HG03039 (cell line): Measurements from ENCODE around the gene B9D2.
A peak's percentile ranks its signal among the peaks of the same experiment; 100 is the strongest.

Experiments used
- ATAC-seq: cut with Tn5 transposase; IDR thresholded peaks from one replicate; pipeline ENCODE4 v1.9.1; 2021; ENCODE audit warnings: mild to moderate bottlenecking, moderate library complexity; ENCODE audit not compliant: unreplicated experiment

The B9D2 gene

DNA sequence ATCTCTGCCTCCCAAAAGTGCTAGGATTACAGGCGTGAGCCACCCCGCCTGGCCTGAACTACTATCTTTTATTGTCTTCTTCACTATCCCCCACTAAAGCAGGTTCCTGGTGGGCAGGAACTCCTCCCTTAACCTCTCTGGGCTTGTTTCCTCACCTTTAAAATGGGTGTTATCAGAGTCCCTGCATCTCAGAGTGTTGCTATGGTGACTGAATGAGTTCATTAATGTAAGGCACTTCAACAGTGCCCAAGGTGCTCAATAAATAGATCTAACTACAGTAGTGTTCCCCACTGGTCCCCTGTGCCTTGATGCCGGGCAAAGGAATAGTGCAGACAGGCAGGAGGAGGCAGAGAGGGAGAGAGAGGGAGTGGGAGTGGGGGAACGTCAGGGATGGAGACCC lies 33.5 kb downstream of the B9D2 start:
- no peak for ATAC-seq

DNA sequence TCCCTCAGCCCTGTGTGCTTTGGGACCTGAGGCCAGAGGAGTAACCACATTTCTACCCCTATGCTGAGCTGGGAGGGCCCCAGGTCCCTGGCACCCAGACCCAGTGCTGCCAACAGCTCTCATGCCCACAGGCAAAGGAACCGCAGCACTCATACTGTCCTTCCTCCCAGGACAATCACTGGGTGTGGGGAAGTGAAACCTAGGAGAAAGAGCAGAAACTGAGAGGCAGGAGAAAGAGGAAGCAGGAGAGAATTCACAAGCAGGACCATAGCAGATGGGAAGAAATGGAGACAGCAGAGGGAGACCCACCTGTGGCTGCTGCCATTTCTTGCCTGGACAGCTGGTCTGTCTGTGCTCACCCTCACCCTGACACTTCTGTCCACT lies 35.1 kb downstream of the B9D2 start:
- no peak for ATAC-seq

DNA sequence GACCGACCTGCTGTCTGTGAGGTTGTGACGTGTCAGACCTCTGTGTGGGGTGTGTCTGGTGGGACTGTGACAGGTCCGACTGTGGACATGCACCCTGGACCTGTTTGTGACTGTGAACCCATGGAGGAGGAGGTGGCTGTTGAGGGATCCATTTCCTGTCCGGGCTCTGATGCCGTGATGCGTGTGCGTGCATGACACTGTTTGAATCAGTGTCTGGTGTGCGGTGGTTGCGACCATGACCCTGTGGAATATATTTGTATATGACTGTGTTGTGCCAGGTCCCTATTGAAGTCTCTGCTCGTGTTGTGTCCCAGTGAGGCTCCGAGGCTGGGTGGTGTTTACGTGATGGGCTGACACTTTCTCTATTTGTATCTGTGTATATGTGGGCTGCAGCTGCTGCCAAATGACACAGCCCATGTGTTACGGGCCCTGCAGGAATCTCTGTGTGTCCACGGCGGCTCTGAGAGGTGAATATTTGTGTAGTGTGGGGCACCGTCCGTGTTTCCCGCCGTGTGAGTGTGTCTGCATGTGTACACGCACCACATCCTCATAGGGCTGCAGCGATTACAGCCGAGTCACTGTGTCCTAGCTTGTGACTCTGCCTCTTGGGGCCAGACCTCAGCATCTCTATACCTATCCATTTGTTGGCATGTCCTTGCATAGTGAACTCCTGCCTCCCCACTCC lies 35.6 kb downstream of the B9D2 start:
- ATAC-seq = peak; percentile 4

DNA sequence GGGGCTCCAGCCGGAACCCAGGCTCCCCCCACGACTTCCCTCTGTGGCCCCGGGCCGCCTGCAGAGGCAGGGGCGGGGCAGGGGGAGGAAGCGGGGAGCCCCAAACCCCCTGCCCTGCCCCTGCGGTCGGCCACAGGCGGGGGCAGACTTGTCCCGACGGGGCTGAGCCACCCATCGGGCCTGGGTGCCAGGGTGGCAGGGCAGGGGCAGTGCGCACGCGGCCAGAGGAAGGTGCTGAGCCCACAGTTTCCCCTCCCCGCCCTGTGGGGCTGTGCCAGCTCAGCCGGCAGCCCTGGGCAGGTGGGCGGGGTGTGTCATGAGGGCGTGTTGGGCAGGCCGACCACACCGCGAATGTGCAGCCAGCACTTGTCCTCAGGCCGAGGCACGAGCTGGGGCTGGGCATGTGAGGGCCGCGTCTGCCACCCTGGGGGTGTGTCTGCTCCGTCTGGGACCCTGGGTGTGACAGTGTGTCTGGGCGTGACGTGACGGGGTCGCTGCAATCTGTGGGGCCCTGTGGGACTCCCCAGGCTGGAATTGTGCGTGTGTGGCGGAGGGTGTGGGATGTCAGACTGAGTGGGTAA lies 36.3 kb downstream of the B9D2 start:
- ATAC-seq = peak; percentile 41

DNA sequence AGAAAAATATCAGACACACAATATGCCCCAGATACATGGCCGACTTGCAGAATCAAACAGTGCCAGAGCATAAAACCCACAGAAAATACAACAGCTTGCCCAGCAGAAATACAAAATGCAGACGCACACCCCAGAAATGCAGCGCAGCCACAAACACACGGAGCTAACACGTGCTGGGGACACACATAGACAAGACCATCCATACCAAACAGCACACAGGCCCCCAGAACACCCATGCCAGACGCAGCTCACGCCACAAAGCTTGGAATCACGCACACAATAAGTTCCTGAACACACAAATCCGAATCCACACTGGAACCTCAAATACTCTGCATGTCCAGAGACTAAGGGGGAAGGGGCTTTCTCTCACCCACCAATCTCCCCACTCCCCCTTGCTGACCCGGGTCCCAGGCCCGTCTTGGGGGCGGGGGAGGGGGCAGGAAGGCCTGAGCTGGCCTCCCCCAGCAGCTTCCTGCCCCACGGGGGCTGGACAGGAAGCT lies 36.8 kb downstream of the B9D2 start:
- peak; percentile 3 for ATAC-seq

DNA sequence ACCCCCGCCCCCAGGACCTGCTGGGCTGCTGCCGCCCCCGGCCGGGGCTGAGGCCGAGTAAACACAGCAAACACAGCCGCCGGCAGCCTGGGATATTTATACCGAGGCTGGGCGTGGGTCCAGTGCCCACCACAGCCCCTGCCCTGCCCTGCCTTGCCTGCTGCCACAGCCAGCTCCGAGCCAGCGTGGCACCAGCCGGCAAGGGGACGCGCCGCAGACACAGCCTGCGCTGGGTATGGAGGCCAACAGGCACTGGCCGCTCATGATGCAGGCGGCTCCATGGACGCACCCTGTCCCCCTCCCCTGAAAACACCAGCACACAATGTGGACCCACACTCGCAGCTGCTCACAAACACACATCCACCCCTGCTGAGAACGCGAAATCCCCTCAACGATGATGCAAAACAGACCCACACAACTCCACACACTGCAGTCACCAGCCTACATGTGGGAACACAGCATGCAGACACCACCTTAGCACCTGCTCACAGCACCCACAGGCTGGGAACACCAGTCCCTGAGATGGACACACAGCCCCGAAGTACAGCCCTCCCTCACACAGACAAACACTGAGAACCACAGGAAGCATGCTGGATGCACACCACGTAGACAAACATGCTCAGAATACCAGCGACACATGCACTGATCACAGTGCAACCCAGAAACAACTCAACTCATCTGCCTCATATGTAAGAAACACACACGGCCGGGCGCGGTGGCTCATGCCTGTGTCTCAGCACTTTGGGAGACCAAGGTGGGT lies 37.8 kb downstream of the B9D2 start:
- ATAC-seq = no peak

DNA sequence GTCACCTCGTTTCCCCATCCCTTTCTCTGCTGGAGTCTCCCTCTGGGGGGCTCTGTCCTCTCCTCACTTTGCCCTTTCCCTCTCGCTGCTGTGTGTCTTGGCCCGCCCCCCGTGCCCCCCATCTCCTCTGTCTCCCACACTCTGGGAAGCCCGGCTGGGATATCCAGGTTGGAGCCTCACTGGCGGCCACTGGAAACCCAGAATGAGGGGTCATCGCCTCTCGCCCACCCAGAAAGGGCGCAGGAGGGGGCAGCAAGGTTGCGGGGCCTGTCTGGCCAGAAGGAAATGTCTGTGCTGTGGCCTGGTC lies 38.4 kb downstream of the B9D2 start:
- ATAC-seq = no peak

DNA sequence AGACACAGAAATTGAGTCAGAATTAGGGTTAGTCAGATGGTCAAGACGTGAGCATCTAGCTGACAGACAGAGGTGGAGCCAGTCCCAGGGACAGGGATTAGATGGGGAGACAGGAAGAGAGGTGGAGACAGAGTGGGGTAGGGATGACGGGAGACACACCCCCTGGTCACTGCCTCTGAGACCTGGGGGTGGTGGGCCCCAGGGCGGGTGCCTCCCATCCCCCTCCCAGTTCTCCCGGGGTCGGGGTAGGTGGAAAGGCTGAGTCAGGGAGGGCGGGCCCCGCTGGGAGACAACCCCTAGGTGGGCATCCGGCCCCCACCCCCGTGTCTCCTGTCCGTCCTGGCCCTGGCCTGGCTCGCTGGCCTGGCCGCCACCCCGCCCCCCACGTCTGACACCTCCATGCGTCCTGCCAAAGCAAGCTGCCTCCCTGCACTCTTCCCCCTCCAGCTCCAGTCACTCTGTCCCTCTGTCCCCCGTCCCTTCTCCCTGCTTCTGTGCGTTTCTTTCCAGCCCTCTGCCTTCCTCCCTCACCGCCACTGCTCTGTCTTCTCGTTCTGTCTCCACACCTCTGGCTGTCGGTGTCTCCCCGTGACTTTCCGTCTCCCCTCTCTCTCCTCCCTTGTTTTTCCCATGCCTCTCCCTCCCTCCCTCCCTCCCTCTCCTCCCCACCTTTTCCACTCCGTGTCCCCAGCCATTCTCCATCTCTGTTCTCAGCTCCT lies 38.9 kb downstream of the B9D2 start:
- no peak for ATAC-seq

DNA sequence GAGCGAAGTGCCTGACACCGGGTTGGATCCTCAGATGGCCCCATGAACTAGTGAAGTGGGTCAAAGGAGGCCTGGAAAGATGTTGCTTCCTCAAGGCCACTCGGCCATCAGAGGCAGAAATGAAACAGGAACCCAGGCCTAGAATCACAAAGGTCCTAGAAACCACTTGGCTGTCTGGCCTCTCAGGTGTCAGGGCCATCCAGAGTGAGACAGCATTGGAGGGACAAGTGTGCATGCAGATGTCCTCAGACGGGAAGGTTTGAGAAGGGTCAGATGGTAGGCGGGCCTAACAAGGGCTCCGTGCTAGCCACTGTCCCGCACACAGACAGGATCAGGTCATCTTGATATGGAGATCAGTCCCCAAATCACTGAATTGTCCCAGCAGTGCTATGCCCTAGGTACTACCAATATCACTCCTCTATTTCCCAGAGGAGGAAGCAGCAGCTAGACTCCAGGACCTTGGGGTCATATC lies 39.7 kb downstream of the B9D2 start:
- no peak for ATAC-seq

DNA sequence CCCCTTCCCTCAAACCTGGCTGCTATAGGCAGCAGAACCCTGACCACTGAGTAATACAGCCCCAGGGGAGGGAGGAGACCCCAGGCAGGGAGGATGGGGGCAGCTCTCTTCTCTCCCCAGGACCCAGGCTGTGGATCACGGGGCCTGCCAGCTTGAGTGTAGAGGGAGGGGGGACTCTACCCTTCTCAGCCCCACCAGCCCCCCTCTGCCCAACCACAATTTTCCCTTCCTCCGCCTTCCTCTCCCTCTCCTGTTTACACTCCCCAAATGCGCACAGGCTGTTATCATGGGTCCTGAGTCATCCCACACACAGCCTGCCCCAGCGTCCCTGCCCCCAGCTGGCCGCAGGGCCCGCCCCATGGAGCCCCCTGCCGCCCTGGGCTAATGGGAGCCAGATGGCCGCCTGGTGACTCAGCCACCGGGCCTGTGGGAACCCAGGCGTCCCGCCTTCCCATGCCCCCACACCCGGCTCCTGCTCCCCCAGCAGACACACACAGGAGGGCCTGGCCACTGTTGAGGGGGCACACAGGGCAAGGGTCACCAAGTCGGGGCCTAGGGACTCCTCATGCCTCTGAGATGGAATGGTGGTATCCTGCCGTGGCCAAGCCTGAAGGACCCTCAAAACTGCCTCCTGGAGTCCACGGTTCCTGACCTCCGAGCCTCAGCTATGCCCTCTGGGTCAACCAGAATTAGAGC lies 40.4 kb downstream of the B9D2 start:
- ATAC-seq = no peak

DNA sequence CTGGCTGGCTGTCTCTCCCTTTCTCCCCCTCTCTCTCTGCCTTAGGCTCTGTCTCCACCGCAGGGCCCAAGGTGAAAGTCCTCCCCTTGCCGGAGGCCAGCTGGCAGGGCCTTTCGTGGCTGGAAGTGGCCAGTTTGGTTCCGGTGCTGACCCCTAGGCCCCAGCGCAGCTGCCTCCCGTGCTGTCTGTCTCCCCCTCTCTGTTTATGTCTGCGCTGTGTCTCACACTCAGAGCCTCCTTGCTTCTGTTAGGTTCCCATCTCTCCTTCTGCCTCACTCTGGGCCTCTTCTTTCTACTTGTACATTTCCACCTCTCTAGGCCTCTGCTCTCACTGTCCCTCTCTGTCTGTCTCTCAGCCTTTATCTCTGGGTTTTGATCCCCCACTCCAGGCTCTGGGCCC lies 40.9 kb downstream of the B9D2 start:
- no peak for ATAC-seq

DNA sequence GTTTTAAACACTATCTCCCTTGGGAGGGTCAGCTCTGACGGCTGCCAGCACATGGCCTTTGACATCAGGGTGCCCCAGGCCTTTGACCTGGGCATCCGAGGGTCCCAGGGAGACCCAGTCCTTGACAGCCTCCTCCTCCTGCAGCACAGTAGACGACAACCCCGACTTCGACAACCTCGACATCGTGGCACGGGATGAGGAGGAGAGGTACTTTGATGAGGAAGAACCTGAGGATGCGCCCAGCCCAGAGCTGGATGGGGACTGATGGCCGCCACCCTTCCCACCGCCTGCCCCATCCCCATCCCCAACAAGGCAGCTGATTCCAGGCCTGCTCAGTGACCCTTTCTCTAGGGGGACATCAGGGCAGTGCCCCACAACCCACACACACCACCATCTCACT lies 41.5 kb downstream of the B9D2 start:
- no peak for ATAC-seq

DNA sequence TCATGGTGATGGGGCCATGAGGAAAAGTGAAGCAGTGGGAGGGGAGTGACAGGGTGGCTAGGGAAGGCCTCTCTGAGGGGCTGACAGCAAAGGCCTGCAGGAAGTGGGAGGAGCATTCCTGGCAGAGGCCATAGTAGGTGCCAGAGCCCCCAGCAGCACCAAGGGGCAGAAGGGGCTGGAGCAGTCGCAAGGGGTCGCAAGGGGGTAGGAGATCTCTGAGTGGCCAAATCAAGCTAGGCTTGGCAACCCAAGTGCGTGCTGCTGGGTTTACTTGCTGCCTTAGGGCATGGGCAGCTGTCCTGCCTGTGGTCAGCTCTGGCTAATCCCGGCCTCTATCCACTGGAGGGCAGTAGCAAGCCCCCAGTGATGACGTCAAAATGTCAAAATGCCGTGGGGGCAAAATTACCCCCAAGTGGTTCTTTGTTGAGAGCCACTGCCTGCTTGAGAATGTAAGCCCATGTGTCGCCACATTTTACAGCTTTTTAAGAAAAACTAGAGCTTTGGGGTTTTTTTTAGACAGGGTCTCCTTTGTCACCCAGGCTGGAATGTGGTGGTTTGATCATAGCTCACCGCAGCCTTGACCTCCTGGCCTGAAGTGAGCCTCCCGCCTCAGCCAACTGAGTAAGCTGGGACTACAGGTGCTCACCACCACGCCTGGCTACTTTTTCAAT lies 42.2 kb downstream of the B9D2 start:
- no peak for ATAC-seq

DNA sequence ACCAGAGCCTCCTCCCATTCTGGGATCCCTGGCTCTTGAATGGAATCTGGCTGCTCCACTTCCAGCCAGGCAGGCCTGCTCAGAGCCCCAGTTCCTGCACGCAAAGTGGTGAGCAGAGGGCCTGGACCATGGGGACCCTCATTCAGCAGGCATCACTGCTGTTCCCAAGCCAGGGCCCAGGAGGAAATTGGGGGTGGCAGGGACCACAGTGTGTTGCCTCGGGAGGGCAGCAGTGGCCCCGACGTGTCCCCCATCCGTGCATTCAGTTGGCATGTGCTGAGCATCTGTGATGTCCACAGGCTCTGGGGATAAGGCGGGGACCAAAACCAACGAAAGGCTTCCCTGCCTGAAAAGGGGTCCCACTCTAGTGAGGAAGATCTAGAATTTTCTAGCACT lies 42.7 kb downstream of the B9D2 start:
- ATAC-seq = no peak

DNA sequence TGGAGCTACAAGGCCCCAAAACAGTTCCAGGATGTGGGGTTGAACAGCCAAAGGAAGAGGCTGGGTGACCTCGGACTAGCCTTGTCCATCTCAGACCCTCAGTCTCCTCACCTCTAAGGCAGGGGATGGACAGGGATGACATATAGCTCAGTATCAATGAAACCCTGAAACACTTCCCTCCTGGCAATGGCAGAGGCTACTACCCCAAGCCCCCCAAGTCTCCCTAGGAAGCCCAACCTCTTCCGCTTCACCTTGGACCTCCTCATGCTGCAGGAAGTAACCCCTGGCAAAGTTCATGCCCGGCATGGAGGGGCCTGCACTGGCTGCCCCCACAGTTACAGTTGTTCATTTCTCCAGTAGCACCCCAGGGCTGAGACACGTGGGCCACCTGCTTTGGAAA lies 43.4 kb downstream of the B9D2 start:
- ATAC-seq = no peak

DNA sequence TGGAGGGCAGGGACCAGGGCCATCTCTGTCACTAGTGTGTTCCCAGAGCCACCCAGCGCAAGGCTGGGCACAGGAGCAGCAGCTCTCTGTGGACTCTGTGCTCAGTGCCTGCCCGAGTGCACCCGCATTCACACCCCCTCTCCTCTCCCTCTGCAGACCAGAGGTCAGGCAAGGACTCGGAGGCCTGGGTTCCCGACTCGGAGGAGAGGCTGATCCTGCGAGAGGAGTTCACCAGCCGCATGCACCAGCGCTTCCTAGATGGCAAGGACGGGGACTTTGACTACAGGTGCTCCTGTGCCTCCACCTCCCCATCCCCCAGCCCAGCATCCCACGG lies 43.8 kb downstream of the B9D2 start:
- no peak for ATAC-seq

DNA sequence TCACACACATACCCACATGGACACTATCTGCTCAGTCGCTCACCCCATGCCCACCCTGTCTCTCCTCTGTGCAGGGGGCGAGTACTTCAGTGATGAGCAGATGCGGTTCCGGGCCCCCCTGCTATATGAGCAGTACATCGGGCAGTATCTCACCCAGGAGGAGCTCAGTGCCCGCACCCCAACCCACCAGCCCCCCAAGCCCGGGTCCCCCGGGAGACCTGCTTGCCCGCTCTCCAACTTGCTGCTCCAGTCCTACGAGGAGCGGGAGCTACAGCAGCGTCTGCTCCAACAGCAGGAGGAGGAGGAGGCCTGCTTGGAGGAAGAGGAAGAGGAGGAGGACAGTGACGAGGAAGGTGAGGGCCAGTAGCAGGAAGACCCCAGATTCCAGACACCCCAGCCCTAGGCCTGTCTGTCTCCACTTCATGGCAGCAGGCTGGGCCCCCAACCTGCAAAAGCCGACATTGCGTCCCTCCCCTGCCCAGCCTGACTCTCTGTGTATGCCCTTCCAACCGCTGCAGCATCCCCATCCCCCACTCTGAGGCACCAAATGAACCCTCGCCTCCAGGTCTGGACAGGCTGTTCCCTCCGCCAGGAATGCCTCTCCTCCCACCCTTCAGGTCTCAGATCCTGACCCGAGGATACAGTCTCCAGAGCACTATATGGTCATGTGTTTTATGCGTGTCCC lies 44.3 kb downstream of the B9D2 start:
- ATAC-seq = no peak

DNA sequence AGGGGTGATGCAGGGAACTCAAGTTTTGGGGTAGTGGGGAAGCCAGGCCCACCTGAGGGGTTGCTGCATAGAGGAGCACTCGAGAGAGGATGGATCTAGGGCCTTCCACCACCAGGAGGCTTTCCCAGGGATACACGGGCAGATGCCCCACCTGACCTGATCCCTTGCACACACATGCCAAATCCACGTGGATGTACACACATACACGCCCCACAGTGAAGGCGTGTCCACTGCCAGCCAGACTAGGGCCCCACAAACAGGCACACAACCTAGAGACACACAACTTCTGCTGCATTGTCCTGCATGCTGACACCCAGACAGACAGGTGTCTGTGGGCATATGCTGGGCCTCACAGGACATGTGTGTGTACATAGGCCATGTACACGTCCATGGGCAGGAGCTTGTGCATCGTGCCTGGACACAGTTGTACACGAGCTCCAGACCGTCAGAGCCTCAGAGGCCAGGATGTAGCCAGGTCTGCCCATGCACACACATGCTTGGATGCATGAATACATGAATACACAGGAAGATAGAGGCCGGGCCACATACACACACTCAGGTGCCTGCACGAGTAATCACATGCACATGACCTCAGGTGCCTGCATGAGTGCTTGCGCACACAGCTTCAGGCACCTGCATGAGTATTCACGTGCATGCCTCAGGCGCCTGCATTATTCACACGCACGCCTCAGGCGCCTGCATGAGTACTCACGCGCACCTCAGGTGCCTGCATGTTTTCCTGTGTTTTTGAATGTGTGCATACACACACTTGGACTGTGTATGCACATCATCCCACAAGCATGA lies 45.1 kb downstream of the B9D2 start:
- no peak for ATAC-seq

DNA sequence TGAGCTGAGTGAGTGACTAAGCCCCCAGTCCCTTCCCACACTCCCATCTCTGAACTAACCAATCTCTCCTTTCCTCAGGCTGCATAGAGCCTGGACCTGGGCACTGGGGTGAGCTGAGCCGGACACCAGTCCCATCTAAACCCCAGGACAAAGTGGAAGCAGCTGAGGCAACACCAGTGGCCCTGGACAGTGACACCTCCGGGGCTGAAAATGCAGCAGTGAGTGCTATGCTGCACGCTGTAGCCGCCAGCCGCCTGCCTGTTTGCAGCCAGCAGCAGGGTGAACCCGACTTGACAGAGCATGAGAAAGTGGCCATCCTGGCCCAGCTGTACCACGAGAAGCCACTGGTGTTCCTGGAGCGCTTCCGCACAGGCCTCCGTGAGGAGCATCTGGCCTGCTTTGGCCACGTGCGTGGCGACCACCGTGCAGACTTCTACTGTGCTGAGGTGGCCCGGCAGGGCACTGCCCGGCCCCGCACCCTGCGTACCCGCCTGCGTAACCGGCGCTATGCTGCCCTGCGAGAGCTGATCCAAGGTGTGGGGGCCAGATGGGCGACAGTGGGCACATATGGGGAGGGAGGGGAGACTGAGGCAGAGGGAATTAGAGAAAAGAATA lies 47.5 kb downstream of the B9D2 start:
- ATAC-seq = no peak
